Measurements from ENCODE around the gene SMC4. TPM values are rescaled to one million over a fixed set of nuclear protein-coding genes. Genes with fewer than 3 reads are reported as not detected.
A peak's percentile ranks its signal among the peaks of the same experiment; 100 is the strongest.

SMC4 gene
- total and polyA plus RNA-seq, 10 of the 15 experiments (the other 5 are each of a cell fraction or from before 2014, with no cell fraction given), result 75.6 to 288 (median 136) TPM

- H3K79me2 ChIP-seq (ENCODE audit: control insufficient read depth, insufficient read depth, low read length), result peaks cover 88% of the 10 kb centered on the region
- TF ChIP-seq SIX5 (IDR thresholded peaks at IDR 0.05; ENCODE audit: low read depth, low read length, severe bottlenecking) (no peak), NBN (IDR thresholded peaks at IDR 0.05) (no peak), GABPA (IDR thresholded peaks at IDR 0.05; ENCODE audit: low read depth) (no peak), NFIC (IDR thresholded peaks at IDR 0.05; ENCODE audit: low read depth, low read length) (no peak), ETV6 (conservative IDR thresholded peaks at IDR 0.05 in 1 of 2, IDR thresholded peaks at IDR 0.05 in 1 of 2; ENCODE audit: borderline replicate concordance in 1 of 2, low read depth in 1 of 2) (no peak), SPI1 (IDR thresholded peaks at IDR 0.05; ENCODE audit: borderline replicate concordance, insufficient read depth, low read depth, low read length) (no peak)
- no peak overlapping the region for H2AFZ ChIP-seq (ENCODE audit: control insufficient read depth, low read depth, low read length)
- no peak for ATAC-seq
- WGBS (ENCODE audit: insufficient coverage, insufficient replicate concordance, low lambda C conversion rate, missing lambda C conversion rate), result 22% methylated on average over 1 of the region's 1 CpG
- peak overlapping the region; percentile 13; the same call in 1 of the 2 replicates for H3K4me3 ChIP-seq
- SMC1A ChIA-PET (ENCODE audit: uncharacterized antibody, unreplicated experiment), result interaction anchor here (0.7 to 7.7 kb wide), 4 partner anchors 11 to 40 kb away, joined by 3 to 73 read pairs (median 4); no protein-coding TSS in a partner anchor
- H3K27ac ChIP-seq (ENCODE audit: control insufficient read depth, insufficient read depth), result no peak overlapping the region; the same call in 1 of the 2 replicates
- CTCF ChIA-PET, result interaction anchor here (0.5 to 2.1 kb wide), 2 partner anchors 11 to 67 kb away, joined by 4 to 8 read pairs; no protein-coding TSS in a partner anchor
- H4K20me1 ChIP-seq (ENCODE audit: control insufficient read depth, insufficient read depth), result no peaks in the 10 kb centered on the region
- POLR2A ChIA-PET, result interaction anchor here (1.9 kb wide), 1 partner anchor 44 kb away, joined by 7 read pairs; no protein-coding TSS in a partner anchor
- BruUV-seq (replicated peaks), result no TSS peak
- DNase-seq (ENCODE audit: low read depth, low spot score), result no peak
- RAD21 ChIA-PET (ENCODE audit: unreplicated experiment), result no interaction called here
- FAIRE-seq, result no peak
- H3K36me3 ChIP-seq (ENCODE audit: control insufficient read depth in 2 of 2, insufficient read depth in 2 of 2, low read length in 1 of 2), result peaks cover 0 to 17% of the 10 kb centered on the region in 2 experiments; a peak in 1 of 4 replicates
- H3K9me3 ChIP-seq (replicated peaks; ENCODE audit: control insufficient read depth, insufficient read depth, low read length), result peaks cover 5% of the 10 kb centered on the region; the same call in 2 of the 3 replicates
- intact Hi-C loops (cut with micrococcal nuclease; ENCODE audit: unreplicated experiment), result loop anchor here (5.0 kb wide), 1 partner anchor 226 kb away; no protein-coding TSS in a partner anchor
- no peaks in the 10 kb centered on the region for H3K27me3 ChIP-seq (replicated peaks in 1 of 2; ENCODE audit: control insufficient read depth in 2 of 2, insufficient read depth in 2 of 2, low read length in 1 of 2)
- H3K4me1 ChIP-seq (ENCODE audit: control insufficient read depth, insufficient read depth, low read length), result peaks cover 9% of the 10 kb centered on the region
- peak overlapping the region; percentile 33 for H3K4me2 ChIP-seq (ENCODE audit: control insufficient read depth, insufficient read depth)
- no peak overlapping the region for H3K9ac ChIP-seq (ENCODE audit: control insufficient read depth, insufficient read depth, low read length)
- in situ Hi-C loops (cut with MboI), result no loop called here
Observed at GRCh38 chr3:160445854-160446253, 46.4 kb downstream of the SMC4 start.

All from GM12878 (cell line).